GM19023 (cell line): ENCODE data around the gene USH1C.

Experiments used
- ATAC-seq: cut with Tn5 transposase; IDR thresholded peaks from one replicate; pipeline ENCODE4 v1.9.1; 2021; ENCODE audit warnings: mild to moderate bottlenecking, moderate library complexity; ENCODE audit not compliant: unreplicated experiment

Gene USH1C

DNA sequence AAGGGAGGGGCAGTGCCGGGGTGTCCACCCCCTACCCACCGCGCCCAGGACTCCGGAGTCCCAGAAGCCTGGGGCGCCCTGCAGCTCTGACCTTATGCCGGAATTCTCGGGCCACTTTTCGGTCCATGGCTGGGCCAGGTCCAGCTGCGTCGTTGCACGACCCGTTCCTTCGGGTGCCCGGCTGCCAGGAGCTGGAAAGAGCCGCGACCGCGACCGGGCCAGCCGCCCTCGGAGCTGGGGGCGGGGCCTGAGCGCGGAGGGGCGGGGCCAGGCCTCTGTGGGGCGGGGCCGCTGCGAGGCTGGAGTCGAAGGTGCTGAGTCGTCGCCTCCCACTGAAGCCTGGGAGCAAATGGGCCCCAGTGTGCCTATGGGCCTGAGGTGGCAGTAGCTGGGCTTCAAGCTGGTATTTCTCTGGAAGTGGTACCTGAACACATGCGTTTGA lies at the start of gene USH1C:
Gene USH1C, minus strand, starts transcription at position 236 of the 442 bp plus-strand sequence. Its CDS starts 109 bp downstream, at position 127.
- no peak for ATAC-seq

DNA sequence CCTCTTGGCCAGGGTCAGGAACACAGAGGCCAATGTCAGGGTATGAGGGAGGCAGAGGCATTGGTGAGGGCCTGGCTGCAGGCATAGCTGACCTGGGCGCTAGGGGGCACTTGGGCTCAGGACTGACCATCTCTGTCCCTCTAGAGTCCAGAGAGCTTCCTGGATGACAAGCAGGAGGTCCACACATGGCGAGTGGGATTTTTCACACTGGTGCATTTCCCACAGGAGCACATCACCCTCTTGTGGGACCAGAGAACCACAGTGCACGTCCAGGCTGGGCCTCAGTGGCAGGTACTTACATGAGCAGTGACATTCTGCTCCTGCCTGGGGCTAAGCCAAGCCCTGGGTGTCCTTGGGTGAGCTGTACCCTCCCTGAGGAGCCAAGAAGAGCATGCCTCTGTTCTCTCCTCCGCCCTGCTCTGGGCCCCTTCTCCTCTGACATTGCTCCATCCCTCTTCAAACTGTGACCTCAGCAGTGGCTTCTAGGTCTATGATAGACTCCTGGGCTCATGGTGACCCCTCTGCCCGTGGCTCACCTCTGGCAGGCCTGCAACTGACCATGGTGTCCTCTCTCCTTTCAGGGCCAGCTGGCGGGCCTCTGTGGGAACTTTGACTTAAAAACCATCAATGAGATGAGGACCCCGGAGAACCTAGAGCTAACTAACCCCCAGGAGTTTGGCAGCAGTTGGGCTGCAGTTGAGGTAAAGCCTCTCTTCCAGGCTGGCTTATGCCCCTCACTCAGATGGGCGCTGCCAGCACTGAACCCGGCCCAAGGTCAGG lies 49.4 kb upstream of the USH1C start:
- no peak for ATAC-seq

DNA sequence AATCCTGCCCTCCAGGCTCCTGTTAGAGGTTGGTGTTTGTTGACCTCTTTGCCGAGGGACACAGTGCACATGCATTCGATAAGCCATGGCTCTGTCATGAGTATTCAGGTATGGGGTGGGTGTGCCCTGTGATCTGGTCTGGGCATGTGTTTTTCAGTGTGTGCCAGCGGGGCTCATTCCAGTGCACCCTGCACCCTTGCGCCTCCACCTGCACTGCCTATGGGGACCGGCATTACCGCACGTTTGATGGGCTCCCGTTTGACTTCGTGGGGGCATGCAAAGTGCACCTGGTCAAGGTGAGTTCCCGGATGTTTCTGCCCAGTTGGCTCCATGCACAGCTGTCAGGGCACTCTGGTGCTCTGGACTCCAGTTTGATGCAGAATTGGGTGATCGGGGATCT lies 47.1 kb upstream of the USH1C start:
- ATAC-seq: no peak

DNA sequence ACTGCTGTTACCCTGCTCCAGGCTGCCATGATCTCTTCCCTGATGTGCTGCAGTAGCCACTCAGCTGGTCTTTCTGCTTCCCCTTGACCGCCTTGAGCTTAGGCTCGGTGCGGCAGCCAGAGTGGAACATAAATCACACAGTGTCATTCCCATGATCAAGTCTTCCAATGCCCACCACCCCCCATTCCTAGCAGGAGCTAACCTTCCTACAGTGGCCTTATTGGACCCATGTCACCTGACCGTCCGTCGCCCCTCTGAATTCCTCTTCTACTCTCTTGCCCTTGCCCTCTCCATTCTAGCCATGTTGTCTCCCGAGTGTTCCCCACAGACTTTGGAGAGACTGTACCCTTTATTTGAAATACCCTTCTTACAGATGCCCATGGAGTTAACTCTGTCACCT lies 46.2 kb upstream of the USH1C start:
- no peak for ATAC-seq

DNA sequence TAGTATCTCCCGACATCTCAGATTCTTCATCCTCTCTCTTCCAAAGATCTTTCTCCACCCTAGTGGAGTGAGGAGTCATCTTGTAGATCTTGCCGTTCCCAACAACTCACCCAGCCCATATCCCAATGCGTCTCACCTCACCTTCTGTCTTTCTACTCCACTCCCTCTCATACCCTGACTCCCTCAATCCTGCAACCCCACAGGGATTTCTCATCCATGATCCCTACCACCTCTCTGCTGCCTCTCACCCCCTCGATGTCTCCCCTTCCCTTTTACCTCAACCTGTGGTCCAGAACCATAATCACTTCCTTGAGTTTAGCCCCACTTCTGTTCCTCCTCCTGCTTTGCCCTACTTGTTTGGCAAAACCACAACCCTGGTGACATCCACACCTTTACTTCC lies 44.5 kb upstream of the USH1C start:
- no peak for ATAC-seq

DNA sequence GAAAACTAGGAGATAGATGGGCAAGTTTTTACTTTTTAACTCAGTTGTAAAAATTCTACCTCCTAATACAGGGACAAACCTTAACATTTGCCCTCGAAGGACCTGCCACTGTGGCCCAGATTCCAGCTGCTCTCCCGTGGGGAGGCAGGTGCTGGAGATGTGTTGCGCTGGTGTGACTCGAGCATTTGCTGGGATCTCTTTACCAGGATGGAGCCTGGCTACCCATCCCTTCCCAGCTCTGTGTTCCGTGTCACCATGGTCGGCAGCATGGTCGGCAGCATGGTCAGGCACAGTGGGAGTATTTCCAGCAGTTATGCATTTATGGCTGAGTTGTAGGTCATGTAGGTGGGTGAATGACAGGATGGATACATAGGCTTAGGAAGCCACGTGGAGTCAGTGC lies 44.0 kb upstream of the USH1C start:
- no peak for ATAC-seq

DNA sequence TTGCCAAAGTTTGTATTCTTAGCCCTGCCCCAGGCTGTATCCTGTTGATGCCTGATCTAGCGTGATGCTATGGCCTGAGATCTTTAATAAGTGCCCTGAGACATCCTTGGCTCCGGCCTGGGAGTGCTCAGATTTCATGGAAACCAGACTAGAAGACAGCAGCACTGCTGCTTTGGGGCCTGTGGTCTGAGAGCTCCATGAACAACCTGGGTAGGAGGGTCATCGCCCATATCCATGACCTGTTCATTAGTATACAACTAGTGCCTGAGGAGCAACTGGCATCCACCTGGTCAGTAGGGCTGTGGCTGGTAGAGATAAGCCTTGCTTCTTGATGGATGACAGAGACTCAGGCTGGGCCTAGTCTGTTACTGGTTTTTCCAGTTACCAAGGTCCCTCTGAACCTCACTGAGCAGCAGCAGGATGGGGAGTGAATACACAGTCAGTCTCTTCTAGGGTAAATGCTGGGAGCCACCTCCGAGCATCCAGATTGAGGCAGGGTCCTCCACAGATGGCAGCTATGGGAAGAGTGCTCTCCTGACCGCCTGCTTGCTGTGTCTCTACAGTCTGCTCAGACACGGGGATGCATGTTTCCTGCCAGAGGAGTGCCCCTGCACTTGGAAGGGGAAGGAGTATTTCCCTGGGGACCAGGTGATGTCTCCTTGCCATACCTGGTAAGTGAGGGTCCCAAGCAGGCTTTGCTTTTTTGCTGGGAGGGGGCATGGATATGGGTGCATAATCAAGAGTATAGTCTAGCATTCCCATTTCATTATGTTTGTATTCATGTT lies 41.9 kb upstream of the USH1C start:
- no peak for ATAC-seq

DNA sequence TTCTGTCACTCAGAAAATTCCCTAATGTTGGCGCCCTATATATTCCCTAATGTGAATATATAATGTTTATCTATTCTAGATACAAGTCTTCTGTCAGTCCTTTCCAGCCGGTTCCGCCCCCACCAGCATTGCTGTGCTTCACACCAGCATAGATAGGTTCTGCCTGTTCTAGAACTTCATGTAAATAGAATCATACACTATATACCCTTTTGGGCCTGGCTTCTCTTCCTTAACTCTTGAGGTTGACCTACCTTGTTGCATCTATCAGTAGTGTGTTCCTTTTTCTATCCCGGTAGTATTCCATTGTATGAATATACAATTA lies 37.5 kb upstream of the USH1C start:
- ATAC-seq: no peak

DNA sequence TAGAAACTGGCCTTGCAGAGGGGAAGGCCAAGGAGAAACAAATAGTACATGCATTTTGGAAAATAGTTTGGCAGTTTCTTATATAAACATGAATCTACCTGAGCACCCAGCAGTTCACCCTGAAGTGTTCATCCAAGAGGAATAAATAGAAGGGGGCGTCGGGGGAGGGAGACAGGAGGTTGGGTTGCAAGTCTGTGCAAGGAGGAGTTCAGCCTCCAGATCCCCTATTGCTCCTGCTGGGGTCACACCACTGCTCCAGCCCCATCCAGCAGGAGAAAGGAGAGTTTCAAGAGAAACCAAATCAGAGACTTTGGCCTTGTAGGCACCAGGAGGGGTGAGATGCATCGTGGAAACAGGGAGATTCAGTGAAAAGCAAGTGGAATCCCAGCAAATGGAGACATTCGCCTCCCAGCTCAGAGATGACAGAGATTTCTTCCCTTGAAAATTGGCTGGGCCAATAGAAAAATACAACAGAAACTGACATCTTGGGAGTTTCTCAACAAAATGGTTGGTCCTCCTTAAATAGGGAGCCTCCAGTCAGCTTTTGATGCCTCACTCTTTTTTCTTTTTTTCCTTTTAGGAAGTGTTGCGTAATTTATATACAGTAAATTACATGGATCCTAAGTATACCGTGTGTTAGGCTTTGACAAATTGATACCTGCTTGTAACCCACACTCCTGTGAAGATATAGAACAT lies 37.0 kb upstream of the USH1C start:
- no peak for ATAC-seq

DNA sequence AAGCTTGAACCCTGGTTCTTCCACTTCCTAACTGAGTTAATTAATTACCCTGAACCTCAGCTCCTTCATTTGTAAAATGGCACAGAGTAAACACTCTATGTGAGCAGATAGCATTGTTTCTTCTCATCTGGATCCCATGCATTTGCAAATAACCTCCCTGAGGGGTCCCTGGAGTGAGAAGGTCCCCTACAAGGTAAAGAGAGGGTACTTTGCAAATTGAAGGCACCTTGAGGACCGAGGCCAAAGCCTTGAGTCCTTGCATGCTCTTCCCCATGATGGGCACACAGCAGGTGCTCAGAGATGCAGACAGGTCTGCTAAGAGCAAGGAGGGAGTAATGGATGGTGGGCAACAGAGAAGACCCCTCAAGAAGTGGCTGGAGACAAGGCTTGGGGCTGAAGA lies 36.1 kb upstream of the USH1C start:
- ATAC-seq: no peak

DNA sequence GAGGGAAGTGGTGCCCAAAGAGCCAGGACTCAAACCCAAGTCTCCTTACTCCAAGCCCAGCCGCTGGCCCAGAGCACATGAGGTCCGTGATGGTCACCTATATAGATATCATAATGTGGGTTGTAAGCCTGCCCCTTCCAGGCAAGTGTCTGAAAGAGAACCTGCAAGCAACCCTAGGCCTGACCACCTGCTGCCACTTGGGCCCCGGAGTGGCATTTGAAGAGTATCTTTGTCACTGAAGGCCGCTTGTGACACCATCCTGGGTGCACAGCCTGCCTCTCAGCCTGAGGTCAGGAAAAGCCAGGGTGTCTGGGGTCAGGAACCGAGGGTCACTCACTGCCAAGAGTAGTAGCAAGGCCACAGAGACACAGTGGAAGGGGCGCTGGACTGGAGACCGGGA lies 35.2 kb upstream of the USH1C start:
- ATAC-seq: no peak

DNA sequence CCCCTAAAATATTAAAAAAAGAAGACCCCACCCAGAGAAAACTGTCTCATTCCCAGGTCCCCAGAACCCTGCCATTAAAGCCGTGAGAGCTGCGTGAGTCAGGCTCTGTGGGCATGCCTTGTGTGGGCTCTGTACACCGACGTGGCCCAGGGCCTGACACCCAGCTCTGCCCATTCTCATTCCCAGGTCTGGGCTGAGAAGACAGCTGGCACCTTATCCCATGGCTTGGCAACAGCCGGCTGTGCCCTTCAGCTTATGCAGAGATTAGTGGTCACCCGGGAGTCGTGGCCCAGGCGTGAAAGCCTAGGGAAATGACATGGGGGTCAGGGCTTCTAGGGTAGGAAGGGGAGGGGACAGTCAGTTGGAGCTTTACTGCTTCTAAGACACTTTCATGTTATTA lies 34.7 kb upstream of the USH1C start:
- ATAC-seq: no peak

DNA sequence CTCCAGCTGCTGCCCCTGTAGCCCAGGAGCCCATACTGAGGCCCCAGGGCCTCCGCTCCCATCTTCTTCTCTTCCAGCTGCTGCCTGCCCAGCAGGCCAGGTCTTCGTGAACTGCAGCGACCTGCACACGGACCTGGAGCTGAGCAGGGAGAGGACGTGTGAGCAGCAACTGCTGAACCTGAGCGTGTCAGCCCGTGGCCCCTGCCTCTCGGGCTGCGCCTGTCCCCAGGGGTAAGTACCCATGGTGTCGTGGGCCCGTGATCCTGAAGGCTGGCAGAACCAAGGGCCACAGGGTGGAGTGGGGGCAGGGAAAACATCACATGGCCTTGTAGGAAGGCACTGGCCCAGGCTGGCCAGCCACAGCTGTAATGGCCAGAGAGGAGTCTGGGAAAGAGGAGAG lies 34.1 kb upstream of the USH1C start:
- ATAC-seq: no peak

DNA sequence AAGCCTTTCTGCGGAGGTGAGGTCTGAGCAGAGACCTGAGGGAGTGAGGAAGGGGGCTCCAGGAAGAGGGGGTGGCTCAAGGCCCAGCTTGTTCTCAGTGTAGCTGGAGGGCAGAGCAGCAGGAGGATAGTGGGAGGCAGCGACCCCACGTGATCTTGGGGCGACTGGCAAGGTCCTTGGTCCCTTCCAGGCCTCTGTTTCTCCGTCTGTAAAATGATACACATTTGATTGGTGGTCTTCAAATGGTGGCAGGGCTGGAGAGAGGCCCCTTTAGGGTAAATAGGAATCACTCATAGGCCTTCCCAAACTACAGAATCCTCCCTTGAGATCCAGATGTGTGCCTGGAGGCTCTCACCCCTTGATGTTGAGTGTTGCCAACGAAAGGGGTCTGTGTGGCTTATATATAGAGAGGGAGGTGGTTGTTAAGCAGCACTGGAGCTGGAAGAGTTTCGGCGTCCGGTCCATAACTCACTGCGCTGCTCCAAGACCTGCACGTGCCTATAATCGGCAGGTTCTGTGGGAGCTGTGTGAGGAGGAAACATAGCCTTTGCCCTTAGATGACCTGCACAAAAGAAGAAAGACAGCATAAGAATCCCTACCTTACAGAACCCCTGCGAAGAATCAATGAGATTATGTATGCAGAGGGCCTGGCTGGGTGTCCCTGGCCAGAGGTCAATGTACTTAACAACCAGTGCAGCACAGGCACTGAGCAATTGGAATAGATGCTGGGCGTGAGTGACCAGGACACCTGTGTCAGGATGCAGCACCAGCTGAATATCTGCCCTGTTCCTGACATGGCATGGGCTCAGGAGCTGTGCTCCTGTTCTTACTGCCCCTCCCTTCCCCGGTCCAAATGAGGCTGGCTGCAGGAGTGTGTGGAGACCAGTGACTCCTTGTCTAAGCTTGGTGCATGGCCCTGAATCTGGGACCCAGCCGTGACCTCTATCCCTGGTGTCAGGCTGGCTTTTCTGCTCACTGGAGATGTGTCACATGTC lies 31.5 kb upstream of the USH1C start:
- no peak for ATAC-seq

DNA sequence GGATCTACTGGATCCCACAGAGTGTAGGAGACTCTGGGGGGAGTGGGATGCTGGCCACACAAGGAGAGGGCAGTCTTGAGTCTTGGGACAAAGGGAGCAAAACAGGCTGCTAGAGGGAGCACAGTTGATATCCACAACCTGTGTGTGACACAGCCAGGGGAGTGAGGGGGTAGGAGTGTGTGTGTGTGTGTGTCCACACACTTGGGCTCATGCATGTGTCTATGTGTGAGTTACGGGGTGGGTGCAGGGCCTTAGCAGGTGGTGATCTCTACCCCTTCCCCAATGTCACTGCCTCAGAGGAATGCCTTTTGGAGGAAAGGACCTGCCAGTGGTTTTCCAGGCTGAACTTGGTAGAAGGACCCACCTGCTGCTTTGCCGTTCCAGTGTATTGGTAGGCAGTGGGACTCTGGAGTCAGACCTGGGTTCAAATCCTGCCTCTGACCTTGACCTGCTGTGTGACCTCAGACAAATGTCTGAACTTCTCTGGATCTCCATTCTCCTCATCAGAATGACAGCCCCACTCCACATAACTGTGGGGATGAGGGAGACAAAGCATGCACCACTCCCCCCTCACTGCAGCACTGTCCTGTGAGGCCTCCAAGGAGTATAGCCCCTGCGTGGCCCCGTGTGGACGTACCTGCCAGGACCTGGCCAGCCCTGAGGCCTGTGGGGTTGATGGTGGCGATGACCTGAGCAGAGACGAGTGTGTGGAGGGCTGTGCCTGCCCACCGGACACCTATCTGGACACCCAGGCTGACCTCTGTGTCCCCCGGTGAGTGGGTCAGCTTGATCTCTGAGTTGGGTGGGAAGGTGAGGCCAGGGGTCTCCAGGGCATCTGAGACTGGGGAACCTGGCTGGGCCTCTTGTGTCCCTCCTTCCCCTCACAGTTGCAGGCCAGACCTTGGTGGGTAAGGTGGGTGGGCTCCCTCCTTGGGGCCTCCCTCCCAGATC lies 30.2 kb upstream of the USH1C start:
- ATAC-seq: no peak

DNA sequence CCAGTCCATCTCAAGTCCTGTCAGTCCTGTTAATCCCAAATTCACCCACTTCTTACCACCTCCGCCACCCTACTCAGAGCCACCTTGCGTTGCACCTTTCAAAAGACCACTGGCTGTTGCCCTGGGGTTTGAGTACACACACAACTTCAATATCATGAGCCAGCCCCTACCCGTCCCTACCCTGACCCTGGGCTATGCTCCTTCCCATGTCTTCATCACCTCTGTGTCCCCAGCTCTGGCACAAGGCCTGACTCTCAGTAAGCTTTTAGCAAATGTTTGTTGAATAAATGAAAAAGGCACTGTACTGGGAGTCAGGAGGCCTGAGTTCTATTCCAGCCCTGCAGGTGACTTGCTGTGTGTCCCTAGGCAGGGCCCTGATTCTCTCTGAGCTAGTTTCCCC lies 29.3 kb upstream of the USH1C start:
- ATAC-seq: no peak

DNA sequence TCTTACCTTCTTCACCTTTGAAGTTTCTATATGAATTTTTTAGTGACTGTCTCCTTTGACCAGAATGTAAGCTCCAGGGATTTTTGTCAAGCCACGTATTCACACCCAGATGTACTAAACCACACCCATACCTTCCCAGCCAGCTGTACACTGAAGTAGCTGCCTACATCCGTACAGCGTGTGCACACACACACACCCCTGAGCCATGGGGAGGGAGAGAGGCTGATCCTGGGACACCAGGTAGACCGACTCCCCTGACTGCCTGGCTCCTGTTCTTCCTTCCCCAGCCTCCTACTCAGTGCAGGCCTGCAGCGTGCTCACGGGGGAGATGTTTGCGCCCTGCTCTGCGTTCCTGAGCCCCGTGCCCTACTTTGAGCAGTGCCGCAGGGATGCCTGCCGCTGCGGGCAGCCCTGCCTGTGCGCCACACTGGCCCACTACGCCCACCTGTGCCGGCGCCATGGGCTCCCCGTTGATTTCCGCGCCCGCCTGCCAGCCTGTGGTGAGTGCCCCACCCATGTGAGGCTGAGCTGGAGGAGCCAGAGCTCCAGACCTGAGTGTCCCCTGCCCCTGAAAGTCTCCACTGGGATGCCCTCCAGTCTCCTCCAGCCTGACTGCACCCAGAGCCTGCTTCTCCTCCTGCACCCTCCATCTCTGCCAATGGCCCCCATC lies 28.7 kb upstream of the USH1C start:
- ATAC-seq: no peak

DNA sequence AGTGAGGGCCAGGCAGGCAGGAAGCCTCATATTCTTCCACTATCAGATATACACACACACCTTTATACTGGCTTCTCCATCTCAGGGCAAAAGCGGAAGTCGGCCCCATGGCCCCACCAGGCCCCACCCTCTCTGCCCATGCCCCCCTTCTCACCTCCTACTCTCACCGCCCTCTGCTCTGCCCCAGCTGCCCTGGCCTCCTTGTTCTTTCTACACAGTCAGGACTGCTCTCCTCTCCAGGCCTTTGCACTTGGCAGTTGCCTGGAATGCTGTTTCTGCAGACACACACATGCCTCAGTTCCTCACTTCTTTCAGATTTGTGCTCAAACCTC lies 28.1 kb upstream of the USH1C start:
- ATAC-seq: no peak
